Measurements from ENCODE around the gene XPR1.
"Not testable (repeated sequence)": the region's sequence is repeated elsewhere in the genome, so short reads cannot be mapped to it uniquely, and the experiment has no call there.

DNA sequence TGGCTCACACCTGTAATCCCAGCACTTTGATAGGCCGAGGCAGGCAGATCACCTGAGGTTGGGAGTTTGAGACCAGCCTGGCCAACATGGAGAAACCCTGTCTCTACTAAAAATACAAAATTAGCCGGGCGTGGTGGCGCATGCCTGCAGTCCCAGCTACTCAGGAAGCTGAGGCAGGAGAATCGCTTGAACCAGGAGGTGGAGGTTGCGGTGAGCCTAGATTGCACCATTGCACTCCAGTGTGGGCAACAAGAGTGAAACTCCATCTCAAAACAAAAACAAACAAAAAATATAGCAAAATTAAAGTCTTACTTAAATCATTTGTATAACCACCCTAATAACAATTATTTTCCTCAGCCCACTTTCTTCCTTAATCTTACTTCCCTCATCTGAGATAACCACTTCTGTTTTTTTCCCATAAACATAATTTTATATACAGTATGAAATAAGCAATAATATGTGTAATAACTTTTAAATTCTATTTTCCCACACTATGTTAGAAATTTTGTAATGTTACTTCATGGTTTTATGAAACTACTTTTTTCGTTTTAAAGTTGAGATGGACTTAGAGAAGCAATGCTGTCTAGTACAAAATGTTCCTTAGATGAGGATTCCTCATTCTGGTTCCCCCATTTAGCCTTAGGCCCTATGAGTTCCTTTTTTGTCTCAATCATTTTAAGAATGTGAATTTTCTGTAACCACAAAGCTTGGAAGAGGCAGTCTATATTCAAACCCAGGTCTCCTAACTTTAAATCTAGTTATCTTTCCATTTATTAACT, 226.3 kb downstream of the XPR1 start:
- not testable (repeated sequence) for TF ChIP-seq EZH2phosphoT487 (IDR thresholded peaks at IDR 0.05; ENCODE audit: insufficient read depth, low read depth); EZH2 (IDR thresholded peaks at IDR 0.05; ENCODE audit: insufficient read depth, poor library complexity, severe bottlenecking)

Measured in GM23248 (cell line).